AG04450 (cell line): ENCODE measurements around the gene ANKRD50. TPM values are rescaled to one million over a fixed set of nuclear protein-coding genes. Genes with fewer than 3 reads are reported as not detected.

Experiments
- CTCF ChIA-PET: fragments of 300-600, 350-600 bp; formaldehyde crosslinking; extraction: SDS; loops from one replicate; lab custom pipeline; 2022; ENCODE audit warnings: antibody characterized with exemption, inconsistent platforms; lab: Charles Lee
- POLR2A ChIA-PET: fragments of 350-600 bp; formaldehyde crosslinking; extraction: SDS; loops from one replicate; lab custom pipeline; 2021; ENCODE audit warnings: antibody characterized with exemption, inconsistent platforms; lab: Yijun Ruan, JAX
- DNase-seq: peaks from one replicate; pipeline ENCODE4 v3.0.0-alpha.2; 2011; ENCODE audit warnings: low read depth, low spot score
- H3K27ac ChIP-seq: one replicate; pipeline ENCODE4 v1.5.1; 2012; ENCODE audit warnings: low read depth, low read length, control low read depth
- H3K27me3 ChIP-seq: one replicate; pipeline ENCODE4 v1.6.0; 2012; ENCODE audit warnings: low read length; ENCODE audit not compliant: control insufficient read depth, insufficient read depth
- H3K4me3 ChIP-seq: 2 replicates; pipeline ENCODE4 v1.5.1; 2011; ENCODE audit warnings: mild to moderate bottlenecking, low read depth, low read length, control low read depth
- H3K9me3 ChIP-seq: 2 replicates; pipeline ENCODE4 v1.5.1; 2012; ENCODE audit warnings: low read length; ENCODE audit not compliant: control insufficient read depth, insufficient read depth
- CTCF ChIP-seq: IDR thresholded peaks from 2 replicates; pipeline ENCODE4 v1.5.1; 2011; ENCODE audit warnings: low read depth, low read length, control low read depth, inconsistent platforms
- polyA plus RNA-seq: library from polyadenylated mRNA; depleted of rRNA; stranded (reverse); fragments of >200 nt; gene quantifications from 2 replicates; pipeline ENCODE4 v1.2.3, GENCODE V29; 2011

The ANKRD50 gene
- polyA plus RNA-seq, 1 experiment, result 21.2 TPM

GRCh38 chr4:124748965-124749364 is 36.4 kb upstream of the ANKRD50 start:
- H3K27me3 ChIP-seq, result no peaks in the 10 kb centered on the region
- no peaks in the 10 kb centered on the region for H3K9me3 ChIP-seq
- TF ChIP-seq CTCF, result no peak
- CTCF ChIA-PET, result no interaction called here
- no peak for DNase-seq
- POLR2A ChIA-PET, result no interaction called here
- H3K4me3 ChIP-seq, result no peak overlapping the region
- H3K27ac ChIP-seq, result no peak overlapping the region

GRCh38 chr4:124745985-124746801 is 33.7 kb upstream of the ANKRD50 start:
- CTCF ChIA-PET, result no interaction called here
- no peaks in the 10 kb centered on the region for H3K9me3 ChIP-seq
- no peak for DNase-seq
- H3K4me3 ChIP-seq, result no peak overlapping the region
- H3K27ac ChIP-seq, result no peak overlapping the region
- no peak for TF ChIP-seq CTCF
- H3K27me3 ChIP-seq, result no peaks in the 10 kb centered on the region
- POLR2A ChIA-PET, result no interaction called here

GRCh38 chr4:124743711-124744110 is 31.2 kb upstream of the ANKRD50 start:
- CTCF ChIA-PET, result no interaction called here
- DNase-seq, result no peak
- Histone ChIP-seq H3K27me3 (no peaks in the 10 kb centered on the region), H3K9me3 (no peaks in the 10 kb centered on the region), H3K4me3 (no peak overlapping the region), H3K27ac (no peak overlapping the region)
- POLR2A ChIA-PET, result no interaction called here
- no peak for TF ChIP-seq CTCF

- Histone ChIP-seq H3K9me3 (no peaks in the 10 kb centered on the region), H3K27me3 (no peaks in the 10 kb centered on the region), H3K27ac (no peak overlapping the region), H3K4me3 (no peak overlapping the region)
- POLR2A ChIA-PET, result no interaction called here
- DNase-seq, result no peak
- TF ChIP-seq CTCF, result no peak
- CTCF ChIA-PET, result no interaction called here
Observed at GRCh38 chr4:124740501-124740900, 28.0 kb upstream of the ANKRD50 start.

GRCh38 chr4:124738994-124739393 is 26.5 kb upstream of the ANKRD50 start:
- H3K4me3 ChIP-seq, result no peak overlapping the region
- ChIA-PET POLR2A (no interaction called here), CTCF (no interaction called here)
- TF ChIP-seq CTCF, result no peak
- H3K27ac ChIP-seq, result no peak overlapping the region
- DNase-seq, result no peak
- no peaks in the 10 kb centered on the region for H3K9me3 ChIP-seq
- no peaks in the 10 kb centered on the region for H3K27me3 ChIP-seq
